ENCODE results near the gene DSEL. TPM values are rescaled to one million over a fixed set of nuclear protein-coding genes. Genes with fewer than 3 reads are reported as not detected.

DSEL gene
- total RNA-seq, 1 donor from 2014 or later: 1.6 TPM

DNA sequence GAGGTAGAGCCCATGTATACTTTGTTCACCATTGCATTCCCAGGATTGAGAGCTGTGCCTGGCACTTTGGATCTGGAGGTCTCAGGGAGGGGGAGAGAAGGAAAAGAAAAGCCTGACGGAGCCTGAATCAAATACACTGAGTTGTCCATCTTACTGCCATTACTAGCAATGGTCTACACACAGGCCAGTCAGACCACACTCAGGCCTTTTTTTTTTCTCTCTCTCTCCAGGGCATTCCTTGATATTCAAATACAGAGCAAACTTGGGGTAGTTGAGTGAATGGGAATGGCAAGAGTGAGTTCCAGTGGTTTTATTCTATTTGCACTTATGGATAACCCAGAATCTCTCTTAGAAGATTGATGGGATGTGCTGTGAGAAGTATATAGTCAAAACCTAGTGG, 11.8 kb downstream of the DSEL start:
- intact Hi-C loops (cut with micrococcal nuclease): no loop called here
- Histone ChIP-seq H3K27ac (replicated peaks) (no peak overlapping the region), H3K4me3 (no peak overlapping the region), H3K27me3 (ENCODE audit: low read depth) (no peaks in the 10 kb centered on the region), H3K9me3 (replicated peaks) (no peaks in the 10 kb centered on the region), H3K36me3 (no peaks in the 10 kb centered on the region), H3K4me1 (no peaks in the 10 kb centered on the region)
- no peak for DNase-seq
- TF ChIP-seq, protein P1, sequence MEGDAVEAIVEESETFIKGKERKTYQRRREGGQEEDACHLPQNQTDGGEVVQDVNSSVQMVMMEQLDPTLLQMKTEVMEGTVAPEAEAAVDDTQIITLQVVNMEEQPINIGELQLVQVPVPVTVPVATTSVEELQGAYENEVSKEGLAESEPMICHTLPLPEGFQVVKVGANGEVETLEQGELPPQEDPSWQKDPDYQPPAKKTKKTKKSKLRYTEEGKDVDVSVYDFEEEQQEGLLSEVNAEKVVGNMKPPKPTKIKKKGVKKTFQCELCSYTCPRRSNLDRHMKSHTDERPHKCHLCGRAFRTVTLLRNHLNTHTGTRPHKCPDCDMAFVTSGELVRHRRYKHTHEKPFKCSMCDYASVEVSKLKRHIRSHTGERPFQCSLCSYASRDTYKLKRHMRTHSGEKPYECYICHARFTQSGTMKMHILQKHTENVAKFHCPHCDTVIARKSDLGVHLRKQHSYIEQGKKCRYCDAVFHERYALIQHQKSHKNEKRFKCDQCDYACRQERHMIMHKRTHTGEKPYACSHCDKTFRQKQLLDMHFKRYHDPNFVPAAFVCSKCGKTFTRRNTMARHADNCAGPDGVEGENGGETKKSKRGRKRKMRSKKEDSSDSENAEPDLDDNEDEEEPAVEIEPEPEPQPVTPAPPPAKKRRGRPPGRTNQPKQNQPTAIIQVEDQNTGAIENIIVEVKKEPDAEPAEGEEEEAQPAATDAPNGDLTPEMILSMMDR (IDR thresholded peaks at IDR 0.05; ENCODE audit: borderline replicate concordance): no peak

DNA sequence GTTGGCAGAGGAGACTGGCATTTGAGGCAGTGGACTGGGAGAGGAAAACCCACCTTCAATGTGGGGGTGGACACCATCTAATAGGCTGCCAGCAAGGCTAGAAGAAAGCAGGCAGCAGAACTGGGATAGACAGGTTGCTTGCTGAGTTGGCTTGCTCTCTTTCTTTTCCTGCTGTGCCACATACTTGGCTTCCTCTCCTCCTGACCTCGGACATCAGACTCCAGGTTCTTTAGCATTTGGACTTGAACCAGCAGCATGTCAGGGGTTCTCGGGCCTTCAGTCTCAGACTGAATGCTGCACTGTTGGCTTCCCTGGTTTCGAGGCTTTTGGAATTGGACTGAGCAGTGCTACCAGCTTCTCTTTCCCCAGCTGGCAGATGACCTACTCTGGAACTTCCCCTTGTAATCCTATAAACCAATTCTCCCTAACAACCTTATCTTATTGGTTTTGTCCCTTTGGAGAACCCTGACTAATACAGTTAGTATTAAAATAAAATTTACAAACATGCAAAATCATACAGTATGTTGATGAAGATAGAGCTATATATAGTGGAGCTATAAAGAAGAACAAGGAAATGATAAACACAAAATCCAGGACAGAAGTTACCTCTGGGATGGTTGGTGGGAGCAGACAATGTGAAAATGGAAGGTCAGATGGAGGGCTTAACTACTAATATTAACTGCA, 15.9 kb downstream of the DSEL start:
- no peaks in the 10 kb centered on the region for H3K27me3 ChIP-seq (ENCODE audit: low read depth)
- TF ChIP-seq, protein P1 (IDR thresholded peaks at IDR 0.05; ENCODE audit: borderline replicate concordance): no peak
- intact Hi-C loops (cut with micrococcal nuclease): no loop called here
- H3K27ac ChIP-seq (replicated peaks): no peak overlapping the region
- no peak overlapping the region for H3K4me3 ChIP-seq
- no peaks in the 10 kb centered on the region for H3K4me1 ChIP-seq
- DNase-seq: no peak
- H3K36me3 ChIP-seq: no peaks in the 10 kb centered on the region
- H3K9me3 ChIP-seq (replicated peaks): peaks cover 8% of the 10 kb centered on the region

DNA sequence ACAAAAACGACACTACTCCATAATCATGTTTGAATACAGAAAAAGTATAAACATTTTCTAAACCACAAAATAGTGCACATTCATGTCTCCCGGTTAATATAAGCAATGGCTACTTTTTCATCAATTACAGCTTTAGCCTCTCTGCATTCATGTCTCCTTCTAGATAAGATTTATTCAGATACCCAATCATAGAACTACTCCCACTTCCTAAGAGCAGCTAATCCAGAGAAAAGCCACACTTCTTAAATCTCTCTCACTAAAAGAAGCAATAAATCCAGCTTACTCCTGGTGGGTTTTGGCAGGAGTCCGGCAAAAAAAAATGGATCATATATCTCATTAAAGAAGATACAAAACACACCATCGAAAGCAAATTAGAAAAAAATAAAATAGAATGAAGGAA, 20.1 kb downstream of the DSEL start:
- Histone ChIP-seq H3K27me3 (ENCODE audit: low read depth) (no peaks in the 10 kb centered on the region), H3K27ac (replicated peaks) (no peak overlapping the region), H3K4me3 (no peak overlapping the region), H3K4me1 (no peaks in the 10 kb centered on the region), H3K36me3 (no peaks in the 10 kb centered on the region), H3K9me3 (replicated peaks) (peaks cover 8% of the 10 kb centered on the region)
- intact Hi-C loops (cut with micrococcal nuclease): no loop called here
- TF ChIP-seq, protein P1 (IDR thresholded peaks at IDR 0.05; ENCODE audit: borderline replicate concordance): no peak
- DNase-seq: no peak

DNA sequence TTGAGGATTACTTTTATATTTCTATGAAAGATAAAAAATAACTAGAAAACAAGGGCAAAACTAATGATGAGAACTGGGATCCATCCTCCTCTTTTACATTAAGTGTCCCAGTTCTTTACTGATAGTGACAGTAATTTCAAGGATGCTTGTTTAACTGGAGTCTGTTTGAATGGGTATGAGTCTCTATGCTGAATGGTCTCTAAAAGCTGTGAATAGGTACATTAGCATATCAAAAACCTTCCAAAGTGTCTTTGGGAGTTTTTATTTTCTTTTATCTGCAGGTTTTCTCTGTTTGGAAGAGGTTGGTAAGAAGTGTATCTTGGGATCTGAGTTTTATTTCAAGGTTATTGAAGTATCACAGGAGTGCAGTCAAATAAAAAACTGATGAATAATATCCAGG, 30.0 kb downstream of the DSEL start:
- Histone ChIP-seq H3K27me3 (ENCODE audit: low read depth) (no peaks in the 10 kb centered on the region), H3K4me3 (no peak overlapping the region), H3K4me1 (no peaks in the 10 kb centered on the region), H3K27ac (replicated peaks) (no peak overlapping the region), H3K36me3 (no peaks in the 10 kb centered on the region), H3K9me3 (replicated peaks) (no peaks in the 10 kb centered on the region)
- intact Hi-C loops (cut with micrococcal nuclease): no loop called here
- no peak for DNase-seq
- TF ChIP-seq, protein P1 (IDR thresholded peaks at IDR 0.05; ENCODE audit: borderline replicate concordance): no peak

DNA sequence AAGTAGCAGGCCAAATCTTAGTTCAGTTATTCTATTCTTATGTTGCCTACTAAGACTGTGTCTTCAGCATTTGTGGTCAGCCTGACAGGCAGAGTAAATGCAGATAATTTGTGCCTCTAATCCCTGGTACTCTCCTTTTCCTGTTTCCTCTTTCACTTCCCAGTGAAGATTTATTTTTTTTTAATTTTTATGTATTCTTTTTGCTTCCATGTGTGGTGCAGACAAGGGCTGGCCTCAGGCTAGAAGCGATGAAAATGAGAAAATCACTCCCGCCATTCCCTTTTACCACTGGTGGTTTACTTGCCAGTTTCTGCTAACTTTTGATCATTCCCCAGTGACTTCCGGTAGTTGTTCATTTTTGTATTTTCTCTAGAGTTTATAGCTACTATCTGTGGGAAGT, 30.9 kb downstream of the DSEL start:
- Histone ChIP-seq H3K4me1 (no peaks in the 10 kb centered on the region), H3K27ac (replicated peaks) (no peak overlapping the region), H3K9me3 (replicated peaks) (peaks cover 4% of the 10 kb centered on the region), H3K27me3 (ENCODE audit: low read depth) (no peaks in the 10 kb centered on the region), H3K4me3 (no peak overlapping the region), H3K36me3 (no peaks in the 10 kb centered on the region)
- no peak for DNase-seq
- TF ChIP-seq, protein P1 (IDR thresholded peaks at IDR 0.05; ENCODE audit: borderline replicate concordance): no peak
- intact Hi-C loops (cut with micrococcal nuclease): no loop called here
